ENCODE data around the gene PADI4. TPM values are rescaled to one million over a fixed set of nuclear protein-coding genes. Genes with fewer than 3 reads are reported as not detected.

Gene PADI4
- polyA plus RNA-seq, 1 donor: 0.10 TPM

DNA sequence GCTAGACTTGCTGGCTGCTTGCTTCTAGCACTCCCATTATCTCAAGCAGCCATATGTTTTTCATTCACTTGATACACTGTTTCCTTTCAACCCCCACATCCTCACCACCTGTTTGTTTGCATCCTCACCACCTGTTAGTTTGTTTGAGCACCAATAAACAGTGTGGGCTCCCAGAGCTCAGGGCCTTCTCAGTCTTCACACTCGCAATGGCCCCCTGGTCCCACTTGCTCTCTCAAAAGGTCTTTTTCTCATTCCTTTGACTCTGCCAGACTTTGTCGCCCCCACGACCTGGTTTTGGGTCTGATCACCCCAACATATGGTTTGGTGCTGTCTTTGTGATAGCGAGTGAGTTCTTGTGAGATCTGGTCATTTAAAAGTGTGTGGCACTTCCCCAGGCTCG, 6.2 kb upstream of the PADI4 start:
- Histone ChIP-seq H3K4me3 (ENCODE audit: low read length) (no peak overlapping the region), H3K4me1 (ENCODE audit: control insufficient read depth, insufficient read depth, low read length) (no peaks in the 10 kb centered on the region), H3K27me3 (ENCODE audit: control insufficient read depth, insufficient read depth, low read length) (no peaks in the 10 kb centered on the region), H3K36me3 (ENCODE audit: control insufficient read depth, insufficient read depth, low read length) (no peaks in the 10 kb centered on the region), H3K9me3 (ENCODE audit: control insufficient read depth, low read depth, low read length) (peaks cover 3% of the 10 kb centered on the region), H3K27ac (ENCODE audit: low read length) (no peak overlapping the region)
- WGBS (ENCODE audit: insufficient coverage, low lambda C conversion rate): no CpG with 5 or more reads among the region's 5 CpGs
- DNase-seq: no peak

DNA sequence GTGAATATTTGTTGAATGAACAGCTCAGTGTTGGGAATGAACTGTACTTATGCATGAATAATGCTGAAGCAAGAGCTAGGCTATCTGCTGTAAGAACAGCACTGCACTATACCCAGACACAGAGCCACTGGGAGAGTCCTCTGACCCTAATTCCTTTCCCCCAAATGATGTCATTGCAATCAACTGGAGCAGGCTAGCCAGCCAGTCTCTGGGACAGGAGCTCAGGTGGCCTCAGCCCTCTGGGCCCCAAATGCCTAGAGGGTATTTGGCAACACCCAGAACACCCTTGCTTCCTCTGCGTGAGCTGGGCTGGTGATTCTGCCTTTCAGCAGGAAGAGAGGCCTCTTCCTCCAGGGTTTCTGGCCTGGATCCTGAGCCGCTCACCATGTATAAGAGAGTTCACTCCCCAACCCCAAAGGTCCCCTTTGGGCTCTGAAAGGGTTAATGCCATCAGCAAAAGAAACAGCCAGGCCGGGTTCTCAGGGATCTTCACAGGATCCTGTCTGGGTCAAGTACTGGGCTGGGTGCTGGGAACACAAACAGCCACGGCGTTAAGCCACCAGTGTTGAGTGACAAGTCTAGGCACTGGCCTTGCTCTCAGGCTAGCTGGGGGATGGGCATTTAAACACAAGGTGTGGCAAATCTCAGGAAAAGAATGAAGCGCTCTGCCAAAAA, 3.7 kb upstream of the PADI4 start:
- Histone ChIP-seq H3K36me3 (ENCODE audit: control insufficient read depth, insufficient read depth, low read length) (no peaks in the 10 kb centered on the region), H3K9me3 (ENCODE audit: control insufficient read depth, low read depth, low read length) (peaks cover 3% of the 10 kb centered on the region), H3K4me1 (ENCODE audit: control insufficient read depth, insufficient read depth, low read length) (no peaks in the 10 kb centered on the region), H3K4me3 (ENCODE audit: low read length) (no peak overlapping the region), H3K27me3 (ENCODE audit: control insufficient read depth, insufficient read depth, low read length) (peaks cover 2% of the 10 kb centered on the region), H3K27ac (ENCODE audit: low read length) (no peak overlapping the region)
- no peak for DNase-seq
- no CpG with 5 or more reads among the region's 6 CpGs for WGBS (ENCODE audit: insufficient coverage, low lambda C conversion rate)

DNA sequence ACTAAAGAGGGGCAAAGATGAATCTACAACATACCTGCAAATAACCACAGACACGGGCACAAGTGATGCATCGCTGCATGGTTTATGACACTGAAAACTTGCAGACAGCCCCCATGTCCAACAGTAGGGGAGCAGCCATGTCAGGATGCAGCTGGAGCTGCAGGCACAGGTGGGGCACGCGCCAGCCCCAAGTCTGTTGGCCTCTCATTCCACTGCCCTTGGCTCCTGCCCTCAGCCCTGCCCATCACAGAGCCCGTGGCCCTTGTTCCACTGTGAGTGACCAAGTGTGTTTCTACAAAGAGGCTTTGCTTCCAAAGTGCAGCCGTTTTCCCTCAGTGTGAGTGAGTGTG, 3.2 kb upstream of the PADI4 start:
- no CpG with 5 or more reads among the region's 6 CpGs for WGBS (ENCODE audit: insufficient coverage, low lambda C conversion rate)
- peaks cover 3% of the 10 kb centered on the region for H3K9me3 ChIP-seq (ENCODE audit: control insufficient read depth, low read depth, low read length)
- no peak overlapping the region for H3K4me3 ChIP-seq (ENCODE audit: low read length)
- DNase-seq: no peak
- no peaks in the 10 kb centered on the region for H3K36me3 ChIP-seq (ENCODE audit: control insufficient read depth, insufficient read depth, low read length)
- no peaks in the 10 kb centered on the region for H3K4me1 ChIP-seq (ENCODE audit: control insufficient read depth, insufficient read depth, low read length)
- no peak overlapping the region for H3K27ac ChIP-seq (ENCODE audit: low read length)
- H3K27me3 ChIP-seq (ENCODE audit: control insufficient read depth, insufficient read depth, low read length): peaks cover 2% of the 10 kb centered on the region

DNA sequence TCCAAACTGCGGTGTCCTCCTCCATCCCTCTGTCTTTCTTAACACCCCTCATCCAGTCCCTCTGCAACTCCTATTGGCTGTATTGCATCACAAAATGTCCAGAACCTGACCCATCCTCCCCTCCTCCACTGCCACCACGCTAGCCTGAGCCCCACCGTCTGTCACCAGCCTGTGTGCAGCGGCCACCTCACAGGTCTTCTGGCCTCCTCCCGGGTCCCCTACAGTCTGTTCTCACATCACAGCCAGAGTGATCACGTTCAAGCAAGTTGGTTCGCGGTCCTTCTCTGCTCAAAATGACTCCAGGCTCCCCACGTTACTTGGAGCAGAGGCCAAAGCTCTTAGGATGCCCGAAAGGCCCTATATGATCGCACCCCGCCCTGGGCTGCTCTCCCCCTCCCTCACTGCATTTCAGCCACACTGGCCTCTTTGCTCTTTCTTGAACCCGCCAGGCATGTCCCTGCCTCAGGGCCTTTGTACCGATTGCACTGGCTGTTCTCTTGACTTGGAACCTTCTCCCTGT, 2.4 kb upstream of the PADI4 start:
- no peak overlapping the region for H3K27ac ChIP-seq (ENCODE audit: low read length)
- no peak for DNase-seq
- H3K4me3 ChIP-seq (ENCODE audit: low read length): no peak overlapping the region
- H3K36me3 ChIP-seq (ENCODE audit: control insufficient read depth, insufficient read depth, low read length): no peaks in the 10 kb centered on the region
- H3K4me1 ChIP-seq (ENCODE audit: control insufficient read depth, insufficient read depth, low read length): peaks cover 4% of the 10 kb centered on the region
- H3K9me3 ChIP-seq (ENCODE audit: control insufficient read depth, low read depth, low read length): peaks cover 3% of the 10 kb centered on the region
- WGBS (ENCODE audit: insufficient coverage, low lambda C conversion rate): no CpG with 5 or more reads among the region's 14 CpGs
- H3K27me3 ChIP-seq (ENCODE audit: control insufficient read depth, insufficient read depth, low read length): peaks cover 2% of the 10 kb centered on the region

DNA sequence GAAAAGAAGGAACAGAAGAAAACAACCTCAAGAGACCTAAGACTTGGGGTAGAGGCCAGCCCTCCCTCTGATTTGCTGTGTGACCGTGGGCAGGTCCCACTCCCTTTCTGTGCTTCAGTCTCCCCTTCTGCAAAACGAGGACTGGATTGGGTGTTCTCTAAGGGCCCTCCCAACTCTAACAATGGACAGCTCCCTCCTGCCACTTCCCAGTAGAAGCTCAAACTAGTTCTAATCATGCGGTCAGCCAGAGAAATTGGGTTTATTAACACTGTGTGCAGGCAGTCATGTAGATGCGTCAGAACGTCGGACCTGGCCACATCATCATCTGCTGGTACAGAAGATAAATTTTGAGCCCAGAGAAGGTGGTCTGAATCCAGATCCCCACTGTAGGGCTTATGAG, 1.6 kb upstream of the PADI4 start:
- no peak for DNase-seq
- H3K36me3 ChIP-seq (ENCODE audit: control insufficient read depth, insufficient read depth, low read length): no peaks in the 10 kb centered on the region
- H3K4me1 ChIP-seq (ENCODE audit: control insufficient read depth, insufficient read depth, low read length): peaks cover 4% of the 10 kb centered on the region
- H3K27me3 ChIP-seq (ENCODE audit: control insufficient read depth, insufficient read depth, low read length): peaks cover 2% of the 10 kb centered on the region
- peaks cover 3% of the 10 kb centered on the region for H3K9me3 ChIP-seq (ENCODE audit: control insufficient read depth, low read depth, low read length)
- H3K4me3 ChIP-seq (ENCODE audit: low read length): no peak overlapping the region
- WGBS (ENCODE audit: insufficient coverage, low lambda C conversion rate): no CpG with 5 or more reads among the region's 6 CpGs
- H3K27ac ChIP-seq (ENCODE audit: low read length): no peak overlapping the region

DNA sequence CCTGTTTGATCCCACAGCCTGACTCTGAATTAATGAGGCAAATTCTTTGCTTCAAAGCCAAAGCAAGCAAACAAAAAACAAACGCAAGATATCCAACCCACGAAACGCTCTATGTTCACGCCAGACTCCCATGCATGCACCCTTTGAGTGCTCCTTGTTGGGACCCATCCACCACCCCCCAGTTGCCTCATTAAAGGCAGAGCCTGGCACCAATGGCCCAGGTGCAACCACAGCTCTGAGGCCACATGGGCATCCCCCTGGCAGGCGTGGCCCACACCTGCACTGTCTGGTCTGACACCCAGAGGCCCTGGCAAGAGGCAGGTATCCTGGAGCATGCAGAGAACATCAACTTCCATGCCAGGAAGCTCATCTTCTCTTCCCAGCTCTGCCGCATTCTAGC, 1.1 kb upstream of the PADI4 start:
- 33% methylated on average over 3 of the region's 6 CpGs for WGBS (ENCODE audit: insufficient coverage, low lambda C conversion rate)
- Histone ChIP-seq H3K9me3 (ENCODE audit: control insufficient read depth, low read depth, low read length) (peaks cover under 1% of the 10 kb centered on the region), H3K36me3 (ENCODE audit: control insufficient read depth, insufficient read depth, low read length) (no peaks in the 10 kb centered on the region), H3K27me3 (ENCODE audit: control insufficient read depth, insufficient read depth, low read length) (peaks cover 2% of the 10 kb centered on the region), H3K4me3 (ENCODE audit: low read length) (no peak overlapping the region), H3K27ac (ENCODE audit: low read length) (no peak overlapping the region), H3K4me1 (ENCODE audit: control insufficient read depth, insufficient read depth, low read length) (peaks cover 7% of the 10 kb centered on the region)
- DNase-seq: no peak

DNA sequence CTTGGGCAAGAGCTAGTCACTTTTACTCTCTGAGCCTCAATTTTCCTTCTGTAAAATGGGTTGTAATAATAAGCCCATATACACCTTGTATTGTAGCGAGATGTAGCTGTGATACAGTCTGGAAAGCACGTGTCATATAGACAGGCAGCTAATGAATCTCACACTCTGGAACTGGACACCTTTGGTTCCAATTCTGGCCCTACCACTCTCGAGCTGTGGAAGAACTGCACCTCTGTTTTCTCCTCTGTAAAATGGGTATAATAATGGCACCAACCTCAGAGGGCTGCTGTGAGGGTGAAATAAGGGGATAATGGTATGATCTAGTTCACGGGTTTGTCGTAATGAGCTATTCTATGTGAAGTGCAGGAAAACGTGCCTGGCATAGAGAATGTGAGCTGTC, 668 bp upstream of the PADI4 start:
- no peaks in the 10 kb centered on the region for H3K36me3 ChIP-seq (ENCODE audit: control insufficient read depth, insufficient read depth, low read length)
- no CpG with 5 or more reads among the region's 6 CpGs for WGBS (ENCODE audit: insufficient coverage, low lambda C conversion rate)
- H3K27ac ChIP-seq (ENCODE audit: low read length): no peak overlapping the region
- H3K4me1 ChIP-seq (ENCODE audit: control insufficient read depth, insufficient read depth, low read length): peaks cover 9% of the 10 kb centered on the region
- no peaks in the 10 kb centered on the region for H3K9me3 ChIP-seq (ENCODE audit: control insufficient read depth, low read depth, low read length)
- no peak overlapping the region for H3K4me3 ChIP-seq (ENCODE audit: low read length)
- no peak for DNase-seq
- peaks cover 2% of the 10 kb centered on the region for H3K27me3 ChIP-seq (ENCODE audit: control insufficient read depth, insufficient read depth, low read length)

DNA sequence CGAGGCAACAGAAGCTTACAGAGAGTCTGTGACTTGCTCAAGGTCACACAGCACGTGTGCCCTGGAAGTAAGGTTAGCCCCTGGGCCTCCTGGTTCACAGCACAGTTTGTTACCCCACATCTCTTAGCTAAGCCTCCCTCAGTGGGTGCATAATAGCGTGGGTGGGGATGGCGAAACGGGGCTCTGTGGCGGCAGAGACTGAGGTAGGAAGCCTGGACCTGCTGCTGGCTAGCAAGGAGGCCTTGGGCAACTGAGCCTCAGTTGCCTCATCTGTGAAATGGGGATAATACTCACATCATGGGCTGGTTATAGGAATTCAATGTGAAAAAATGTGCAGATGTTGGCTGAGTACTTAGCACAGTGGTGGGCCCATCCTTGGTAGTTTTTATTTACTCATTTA, 596 bp downstream of the PADI4 start:
- no CpG with 5 or more reads among the region's 6 CpGs for WGBS (ENCODE audit: insufficient coverage, low lambda C conversion rate)
- H3K36me3 ChIP-seq (ENCODE audit: control insufficient read depth, insufficient read depth, low read length): no peaks in the 10 kb centered on the region
- H3K4me3 ChIP-seq (ENCODE audit: low read length): no peak overlapping the region
- H3K9me3 ChIP-seq (ENCODE audit: control insufficient read depth, low read depth, low read length): no peaks in the 10 kb centered on the region
- peaks cover 2% of the 10 kb centered on the region for H3K27me3 ChIP-seq (ENCODE audit: control insufficient read depth, insufficient read depth, low read length)
- H3K4me1 ChIP-seq (ENCODE audit: control insufficient read depth, insufficient read depth, low read length): peaks cover 9% of the 10 kb centered on the region
- no peak overlapping the region for H3K27ac ChIP-seq (ENCODE audit: low read length)
- no peak for DNase-seq

DNA sequence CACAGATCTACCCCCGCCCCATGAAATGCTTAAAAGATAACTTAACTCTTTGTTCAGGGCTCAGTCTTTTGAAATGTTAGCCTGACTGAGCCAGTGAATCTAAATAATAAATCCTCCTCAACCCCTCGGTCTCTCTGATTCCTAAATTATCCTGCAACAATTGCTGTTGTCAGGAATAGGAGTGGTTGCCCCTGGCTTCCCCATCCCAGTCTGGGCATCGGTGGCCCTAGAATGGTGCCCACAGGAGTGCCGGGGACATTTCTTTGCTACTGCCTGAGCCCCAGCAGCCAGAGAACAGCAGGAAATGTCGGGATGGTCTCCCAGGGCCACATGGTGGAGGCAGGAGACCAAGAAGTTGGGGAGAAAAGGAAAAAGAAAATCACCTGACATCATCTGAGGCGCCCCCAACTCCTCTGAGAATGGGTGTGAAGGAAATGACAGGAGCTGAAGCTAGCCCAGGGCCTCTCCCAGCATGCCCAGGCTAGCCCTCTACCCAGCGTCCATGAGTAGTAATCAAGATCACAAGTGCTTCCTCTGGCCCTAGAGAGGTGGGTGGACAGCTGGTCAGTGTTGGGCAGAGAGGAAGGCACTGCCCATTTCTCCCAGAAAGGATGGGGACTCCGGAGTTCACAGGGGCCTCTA, 1.6 kb downstream of the PADI4 start:
- H3K27me3 ChIP-seq (ENCODE audit: control insufficient read depth, insufficient read depth, low read length): peaks cover 2% of the 10 kb centered on the region
- H3K36me3 ChIP-seq (ENCODE audit: control insufficient read depth, insufficient read depth, low read length): no peaks in the 10 kb centered on the region
- no peaks in the 10 kb centered on the region for H3K9me3 ChIP-seq (ENCODE audit: control insufficient read depth, low read depth, low read length)
- no peak overlapping the region for H3K4me3 ChIP-seq (ENCODE audit: low read length)
- peaks cover 9% of the 10 kb centered on the region for H3K4me1 ChIP-seq (ENCODE audit: control insufficient read depth, insufficient read depth, low read length)
- no peak overlapping the region for H3K27ac ChIP-seq (ENCODE audit: low read length)
- WGBS (ENCODE audit: insufficient coverage, low lambda C conversion rate): no CpG with 5 or more reads among the region's 8 CpGs
- DNase-seq: no peak

DNA sequence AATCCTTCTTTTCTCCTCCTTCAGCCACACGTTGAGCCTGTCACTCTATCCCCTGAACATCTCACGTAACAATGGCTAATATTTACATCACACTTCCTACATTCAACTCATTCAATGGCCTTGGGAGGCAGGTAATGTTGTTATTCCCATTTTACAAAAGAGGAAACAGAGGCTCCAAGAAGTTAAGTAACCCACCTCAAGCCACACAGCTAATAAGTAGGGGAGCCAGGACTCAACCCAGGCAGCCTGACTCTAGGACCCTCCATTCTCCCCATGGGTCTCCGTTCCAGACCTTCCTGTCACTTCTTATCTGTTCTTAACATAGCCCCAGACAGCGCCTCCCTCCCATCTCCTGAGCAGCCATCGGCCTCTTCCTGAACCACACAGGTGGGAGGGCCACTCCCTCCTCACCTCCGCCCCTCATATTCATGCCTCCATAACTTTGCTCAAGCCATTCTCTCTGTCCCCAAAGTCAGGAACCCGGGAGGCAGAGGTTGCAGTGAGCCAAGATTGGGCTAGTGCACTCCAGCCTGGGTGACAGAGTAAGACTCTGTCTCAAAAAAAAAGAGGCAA, 2.2 kb downstream of the PADI4 start:
- Histone ChIP-seq H3K36me3 (ENCODE audit: control insufficient read depth, insufficient read depth, low read length) (no peaks in the 10 kb centered on the region), H3K27ac (ENCODE audit: low read length) (no peak overlapping the region), H3K4me1 (ENCODE audit: control insufficient read depth, insufficient read depth, low read length) (peaks cover 9% of the 10 kb centered on the region), H3K27me3 (ENCODE audit: control insufficient read depth, insufficient read depth, low read length) (peaks cover 2% of the 10 kb centered on the region), H3K4me3 (ENCODE audit: low read length) (no peak overlapping the region), H3K9me3 (ENCODE audit: control insufficient read depth, low read depth, low read length) (no peaks in the 10 kb centered on the region)
- WGBS (ENCODE audit: insufficient coverage, low lambda C conversion rate): 50% methylated on average over 2 of the region's 7 CpGs
- DNase-seq: no peak
